Osteoblast (primary cell): ENCODE data around the gene NOVA2. TPM values are rescaled to one million over a fixed set of nuclear protein-coding genes. Genes with fewer than 3 reads are reported as not detected.
A peak's percentile ranks its signal among the peaks of the same experiment; 100 is the strongest.

ENCODE experiments used
- DNase-seq: peaks from one replicate; pipeline ENCODE4 v3.0.0; 2011; ENCODE audit warnings: low spot score, mixed read lengths; ENCODE audit not compliant: insufficient read length; ENCODE audit errors: missing footprints
- H2AFZ ChIP-seq: 2 replicates; pipeline ENCODE4 v1.6.0; 2011; ENCODE audit warnings: mild to moderate bottlenecking, low read length
- H3K27ac ChIP-seq: 2 replicates; pipeline ENCODE4 v1.5.1; 2011; ENCODE audit warnings: mild to moderate bottlenecking, low read depth, low read length, moderate library complexity
- H3K27me3 ChIP-seq: 2 replicates; pipeline ENCODE4 v1.6.0; 2012; ENCODE audit warnings: mild to moderate bottlenecking, control low read depth, inconsistent platforms, low read length, moderate library complexity; ENCODE audit not compliant: insufficient read depth
- H3K36me3 ChIP-seq: 2 replicates; pipeline ENCODE4 v1.5.1; 2011; ENCODE audit warnings: mild to moderate bottlenecking, low read length, control low read depth, moderate library complexity; ENCODE audit not compliant: insufficient read depth
- H3K4me1 ChIP-seq: 2 replicates; pipeline ENCODE4 v1.5.1; 2011; ENCODE audit warnings: mild to moderate bottlenecking, low read length, control low read depth, moderate library complexity; ENCODE audit not compliant: insufficient read depth
- H3K4me2 ChIP-seq: 2 replicates; pipeline ENCODE4 v1.6.0; 2011; ENCODE audit warnings: mild to moderate bottlenecking, low read length; ENCODE audit not compliant: insufficient read depth
- H3K4me3 ChIP-seq: fragments of 200-600 bp; sonication (generic); 3 replicates; pipeline ENCODE4 v1.5.1; 2012; ENCODE audit warnings: mild to moderate bottlenecking, low read length, inconsistent platforms; ENCODE audit not compliant: insufficient read depth
- H3K79me2 ChIP-seq: 2 replicates; pipeline ENCODE4 v1.6.0; 2012; ENCODE audit warnings: mild to moderate bottlenecking, low read length, control low read depth, inconsistent platforms; ENCODE audit not compliant: insufficient read depth
- H3K9me3 ChIP-seq: 2 replicates; pipeline ENCODE4 v1.5.1; 2011; ENCODE audit warnings: low read depth, low read length, control low read depth
- H4K20me1 ChIP-seq: 2 replicates; pipeline ENCODE4 v1.6.0; 2012; ENCODE audit warnings: mild to moderate bottlenecking, low read length, control low read depth; ENCODE audit not compliant: insufficient read depth
- CTCF ChIP-seq: IDR thresholded peaks from 2 replicates; pipeline ENCODE4 v1.5.1; 2011; ENCODE audit warnings: mild to moderate bottlenecking, low read depth, low read length, moderate library complexity; ENCODE audit errors: extremely low read depth
- total RNA-seq: library from RNA; depleted of rRNA; stranded (reverse); fragments of >200 nt; gene quantifications from 2 replicates; pipeline ENCODE4 v1.2.3, GENCODE V29; 2012

NOVA2 gene
- total RNA-seq, 1 donor: not detected

- Histone ChIP-seq H3K4me2 (no peak overlapping the region), H3K9me3 (no peaks in the 10 kb centered on the region), H3K4me1 (no peaks in the 10 kb centered on the region), H3K36me3 (no peaks in the 10 kb centered on the region), H4K20me1 (no peaks in the 10 kb centered on the region), H3K79me2 (no peaks in the 10 kb centered on the region), H3K4me3 (no peak overlapping the region), H2AFZ (no peak overlapping the region), H3K27ac (no peak overlapping the region), H3K27me3 (peaks cover 10% of the 10 kb centered on the region)
- no peak for TF ChIP-seq CTCF
- peak; percentile 52 for DNase-seq
Observed at GRCh38 chr19:45958769-45959516, 14.7 kb downstream of the NOVA2 start.

- Histone ChIP-seq H3K79me2 (no peaks in the 10 kb centered on the region), H3K4me1 (no peaks in the 10 kb centered on the region), H4K20me1 (no peaks in the 10 kb centered on the region), H3K4me2 (no peak overlapping the region), H3K4me3 (no peak overlapping the region), H2AFZ (no peak overlapping the region), H3K27me3 (peaks cover 10% of the 10 kb centered on the region), H3K9me3 (no peaks in the 10 kb centered on the region), H3K27ac (no peak overlapping the region), H3K36me3 (no peaks in the 10 kb centered on the region)
- DNase-seq: no peak
- no peak for TF ChIP-seq CTCF
Observed at GRCh38 chr19:45958320-45958719, 15.3 kb downstream of the NOVA2 start.

GRCh38 chr19:45955905-45956608, 17.6 kb downstream of the NOVA2 start:
- H3K27me3 ChIP-seq: peaks cover 7% of the 10 kb centered on the region
- H3K27ac ChIP-seq: no peak overlapping the region
- no peak overlapping the region for H2AFZ ChIP-seq
- TF ChIP-seq CTCF: no peak
- no peak overlapping the region for H3K4me2 ChIP-seq
- no peak overlapping the region for H3K4me3 ChIP-seq
- H4K20me1 ChIP-seq: no peaks in the 10 kb centered on the region
- no peaks in the 10 kb centered on the region for H3K4me1 ChIP-seq
- no peaks in the 10 kb centered on the region for H3K79me2 ChIP-seq
- DNase-seq: no peak
- H3K36me3 ChIP-seq: no peaks in the 10 kb centered on the region
- no peaks in the 10 kb centered on the region for H3K9me3 ChIP-seq

- H3K4me1 ChIP-seq: no peaks in the 10 kb centered on the region
- no peaks in the 10 kb centered on the region for H3K27me3 ChIP-seq
- TF ChIP-seq CTCF: no peak
- H3K4me2 ChIP-seq: no peak overlapping the region
- H3K79me2 ChIP-seq: no peaks in the 10 kb centered on the region
- H3K9me3 ChIP-seq: no peaks in the 10 kb centered on the region
- H3K4me3 ChIP-seq: no peak overlapping the region
- H4K20me1 ChIP-seq: no peaks in the 10 kb centered on the region
- no peaks in the 10 kb centered on the region for H3K36me3 ChIP-seq
- H2AFZ ChIP-seq: no peak overlapping the region
- no peak overlapping the region for H3K27ac ChIP-seq
- DNase-seq: no peak
Observed at GRCh38 chr19:45954156-45954555, 19.5 kb downstream of the NOVA2 start.
